Measurements from ENCODE around the gene FAM184A.

DNA sequence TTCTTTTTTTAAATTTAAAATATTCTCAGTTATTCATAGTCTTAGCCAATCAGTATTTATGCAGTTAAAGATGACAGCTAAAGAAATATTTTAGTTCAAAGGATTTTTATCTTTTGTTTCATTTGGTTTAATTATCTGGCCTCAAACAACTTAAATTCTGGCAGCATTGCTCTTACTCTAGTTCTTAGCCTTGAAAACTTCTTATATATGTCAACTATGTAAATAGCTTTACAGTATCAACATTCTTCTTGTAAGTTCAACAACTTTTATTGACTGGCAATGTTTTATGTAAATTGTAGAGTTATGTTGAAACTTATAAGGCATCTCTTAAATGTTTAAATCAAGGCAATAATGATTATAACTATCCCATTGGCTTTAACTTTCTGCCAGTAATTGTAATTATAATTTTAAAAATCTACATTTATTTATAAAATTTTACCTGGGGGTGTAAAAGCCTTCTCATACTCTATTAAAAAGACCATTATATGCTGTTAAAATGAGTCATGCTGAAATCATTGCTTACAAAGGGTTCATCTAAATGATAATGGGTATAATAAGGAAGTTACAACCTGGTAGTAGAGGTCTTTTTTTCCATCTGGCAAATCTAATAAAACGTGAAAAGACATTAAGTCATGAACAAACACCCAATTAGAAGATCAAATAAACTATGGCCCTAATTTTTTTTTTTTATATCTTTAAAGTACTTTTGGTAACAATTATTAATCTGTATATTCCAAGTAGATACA lies 45.8 kb upstream of the FAM184A start:
- no peak for TF ChIP-seq POLR2A (IDR thresholded peaks at IDR 0.05)
- TF ChIP-seq, protein P1, sequence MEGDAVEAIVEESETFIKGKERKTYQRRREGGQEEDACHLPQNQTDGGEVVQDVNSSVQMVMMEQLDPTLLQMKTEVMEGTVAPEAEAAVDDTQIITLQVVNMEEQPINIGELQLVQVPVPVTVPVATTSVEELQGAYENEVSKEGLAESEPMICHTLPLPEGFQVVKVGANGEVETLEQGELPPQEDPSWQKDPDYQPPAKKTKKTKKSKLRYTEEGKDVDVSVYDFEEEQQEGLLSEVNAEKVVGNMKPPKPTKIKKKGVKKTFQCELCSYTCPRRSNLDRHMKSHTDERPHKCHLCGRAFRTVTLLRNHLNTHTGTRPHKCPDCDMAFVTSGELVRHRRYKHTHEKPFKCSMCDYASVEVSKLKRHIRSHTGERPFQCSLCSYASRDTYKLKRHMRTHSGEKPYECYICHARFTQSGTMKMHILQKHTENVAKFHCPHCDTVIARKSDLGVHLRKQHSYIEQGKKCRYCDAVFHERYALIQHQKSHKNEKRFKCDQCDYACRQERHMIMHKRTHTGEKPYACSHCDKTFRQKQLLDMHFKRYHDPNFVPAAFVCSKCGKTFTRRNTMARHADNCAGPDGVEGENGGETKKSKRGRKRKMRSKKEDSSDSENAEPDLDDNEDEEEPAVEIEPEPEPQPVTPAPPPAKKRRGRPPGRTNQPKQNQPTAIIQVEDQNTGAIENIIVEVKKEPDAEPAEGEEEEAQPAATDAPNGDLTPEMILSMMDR (IDR thresholded peaks at IDR 0.05) = no peak
